EH (cell line): ENCODE measurements around the gene CTNNA2.

Experiments
- DNase-seq: peaks from one replicate; pipeline ENCODE4 v3.0.0-alpha.2; 2015; ENCODE audit warnings: low read depth

CTNNA2 gene

GRCh38 chr2:79713131-79713785 lies 200.4 kb downstream of the CTNNA2 start:
- DNase-seq: peak; percentile 25

GRCh38 chr2:79714283-79714682 lies 201.4 kb downstream of the CTNNA2 start:
- no peak for DNase-seq

- peak; percentile 1 for DNase-seq
Measured at GRCh38 chr2:79715338-79715737, 202.5 kb downstream of the CTNNA2 start.

GRCh38 chr2:79716266-79716665 lies 203.4 kb downstream of the CTNNA2 start:
- no peak for DNase-seq

GRCh38 chr2:79717364-79718007 lies 204.6 kb downstream of the CTNNA2 start:
- DNase-seq: peak; percentile 98

- DNase-seq: no peak
Measured at GRCh38 chr2:79721061-79721460, 208.2 kb downstream of the CTNNA2 start.

- DNase-seq: peak; percentile 45
Measured at GRCh38 chr2:79721966-79722365, 209.1 kb downstream of the CTNNA2 start.

GRCh38 chr2:79723830-79724229 lies 211.0 kb downstream of the CTNNA2 start:
- peak; percentile 99 for DNase-seq

GRCh38 chr2:79729532-79729931 lies 216.7 kb downstream of the CTNNA2 start:
- no peak for DNase-seq

- no peak for DNase-seq
Measured at GRCh38 chr2:79734518-79734917, 221.7 kb downstream of the CTNNA2 start.

GRCh38 chr2:79740879-79741443 lies 228.1 kb downstream of the CTNNA2 start:
- no peak for DNase-seq

GRCh38 chr2:79750321-79750720 lies 237.5 kb downstream of the CTNNA2 start:
- no peak for DNase-seq

GRCh38 chr2:79757526-79757925 lies 244.7 kb downstream of the CTNNA2 start:
- no peak for DNase-seq

- DNase-seq: no peak
Measured at GRCh38 chr2:79758042-79758441, 245.2 kb downstream of the CTNNA2 start.

GRCh38 chr2:79758749-79759282 lies 246.0 kb downstream of the CTNNA2 start:
- DNase-seq: no peak

GRCh38 chr2:79770926-79771325 lies 258.1 kb downstream of the CTNNA2 start:
- DNase-seq: no peak

GRCh38 chr2:79771493-79771892 lies 258.6 kb downstream of the CTNNA2 start:
- no peak for DNase-seq

- DNase-seq: no peak
Measured at GRCh38 chr2:79774016-79774415, 261.2 kb downstream of the CTNNA2 start.

- DNase-seq: no peak
Measured at GRCh38 chr2:79776461-79776860, 263.6 kb downstream of the CTNNA2 start.

- DNase-seq: no peak
Measured at GRCh38 chr2:79780781-79781180, 267.9 kb downstream of the CTNNA2 start.

- no peak for DNase-seq
Measured at GRCh38 chr2:79782576-79783452, 270.0 kb downstream of the CTNNA2 start.

GRCh38 chr2:79788952-79789651 lies 276.3 kb downstream of the CTNNA2 start:
- no peak for DNase-seq
